GM23338 (cell line): ENCODE results near the gene C11orf65. TPM values are rescaled to one million over a fixed set of nuclear protein-coding genes. Genes with fewer than 3 reads are reported as not detected.

Source experiments
- ATAC-seq: fragments of 200-7000 bp; cut with Tn5 transposase; 3 replicates; pipeline ENCODE4 v1.9.1; 2020
- DNase-seq: peaks from one replicate; pipeline ENCODE4 v3.0.0-alpha.2; 2015; ENCODE audit warnings: low spot score
- H2AFZ ChIP-seq: fragments of 200-600 bp; sonication (generic); 2 replicates; pipeline ENCODE4 v1.8.0; 2016; ENCODE audit warnings: antibody characterized with exemption, mild to moderate bottlenecking, moderate library complexity
- H3F3A ChIP-seq: fragments of 200-600 bp; sonication (generic); replicated peaks from 2 replicates; pipeline ENCODE4 v1.8.0; 2017; ENCODE audit warnings: antibody characterized with exemption, mixed run types, low read depth
- H3K27ac ChIP-seq: fragments of 200-600 bp; sonication (generic); 2 replicates; pipeline ENCODE4 v1.6.1; 2016; ENCODE audit warnings: low read depth
- H3K27me3 ChIP-seq: fragments of 200-600 bp; sonication (generic); 2 replicates; pipeline ENCODE4 v1.8.0; 2016; ENCODE audit warnings: mild to moderate bottlenecking, mixed run types, moderate library complexity; ENCODE audit not compliant: insufficient read depth
- H3K36me3 ChIP-seq: fragments of 200-600 bp; sonication (generic); 2 replicates; pipeline ENCODE4 v1.8.0; 2016; ENCODE audit warnings: mild to moderate bottlenecking; ENCODE audit not compliant: insufficient read depth
- H3K4me1 ChIP-seq: fragments of 200-600 bp; sonication (generic); 2 replicates; pipeline ENCODE4 v1.8.0; 2016; ENCODE audit warnings: mild to moderate bottlenecking, moderate library complexity; ENCODE audit not compliant: insufficient read depth
- H3K4me2 ChIP-seq: fragments of 200-600 bp; sonication (generic); 2 replicates; pipeline ENCODE4 v1.7.1; 2017; ENCODE audit warnings: mixed run types
- H3K4me3 ChIP-seq: fragments of 200-600 bp; sonication (generic); 2 replicates; pipeline ENCODE4 v1.6.1; 2016; ENCODE audit warnings: mixed run types
- H3K79me2 ChIP-seq: fragments of 200-600 bp; sonication (generic); replicated peaks from 2 replicates; pipeline ENCODE4 v1.8.0; 2017; ENCODE audit warnings: mild to moderate bottlenecking; ENCODE audit not compliant: insufficient read depth
- H3K9me2 ChIP-seq: fragments of 200-600 bp; sonication (generic); 2 replicates; pipeline ENCODE4 v1.8.0; 2017; ENCODE audit not compliant: insufficient read depth
- H4K20me1 ChIP-seq: fragments of 200-600 bp; sonication (generic); replicated peaks from 2 replicates; pipeline ENCODE4 v1.8.0; 2017; ENCODE audit warnings: mild to moderate bottlenecking; ENCODE audit not compliant: insufficient read depth
- H3K27ac Mint-ChIP-seq: 2 replicates; pipeline ENCODE4 v1.8.0; 2020; ENCODE audit warnings: inconsistent platforms, mild to moderate bottlenecking, moderate library complexity, mixed read lengths
- H3K27me3 Mint-ChIP-seq: 3 replicates; pipeline ENCODE4 v1.8.0; 2022; ENCODE audit warnings: low read depth, mild to moderate bottlenecking, moderate library complexity, mixed read lengths, inconsistent platforms; ENCODE audit not compliant: insufficient read depth, poor library complexity
- H3K36me3 Mint-ChIP-seq: 3 replicates; pipeline ENCODE4 v1.8.0; 2021; ENCODE audit warnings: low read depth, mild to moderate bottlenecking, inconsistent platforms, moderate library complexity, mixed read lengths
- H3K4me1 Mint-ChIP-seq: 3 replicates; pipeline ENCODE4 v1.8.0; 2020; ENCODE audit warnings: mild to moderate bottlenecking, inconsistent platforms, mixed read lengths
- H3K4me3 Mint-ChIP-seq: 3 replicates; pipeline ENCODE4 v1.8.0; 2021; ENCODE audit warnings: moderate library complexity, mild to moderate bottlenecking, inconsistent platforms, mixed read lengths
- H3K9me3 Mint-ChIP-seq: 3 replicates; pipeline ENCODE4 v1.8.0; 2020; ENCODE audit warnings: moderate library complexity, mild to moderate bottlenecking, inconsistent platforms, mixed read lengths
- CREB1 ChIP-seq: fragments of 250-450 bp; sonication (Bioruptor Pico); IDR thresholded peaks from 2 replicates; pipeline ENCODE4 v1.5.0; 2020; ENCODE audit warnings: low read depth, mild to moderate bottlenecking, moderate library complexity
- EZH2 ChIP-seq: fragments of 200-600 bp; sonication (generic); IDR thresholded peaks from one replicate; pipeline ENCODE4 v1.8.0; 2017; ENCODE audit warnings: antibody characterized with exemption, mild to moderate bottlenecking, low read depth; ENCODE audit not compliant: unreplicated experiment
- EZH2phosphoT487 ChIP-seq: fragments of 200-600 bp; sonication (generic); IDR thresholded peaks from one replicate; pipeline ENCODE4 v1.8.1; 2018; ENCODE audit warnings: antibody characterized with exemption; ENCODE audit not compliant: unreplicated experiment
- JUNB ChIP-seq: IDR thresholded peaks from one replicate; pipeline ENCODE4 v1.6.1; 2016; ENCODE audit warnings: antibody characterized with exemption; ENCODE audit not compliant: unreplicated experiment
- NANOG ChIP-seq: IDR thresholded peaks from 2 replicates; pipeline ENCODE4 v1.6.1; 2016; ENCODE audit warnings: antibody characterized with exemption, borderline replicate concordance
- POLR2AphosphoS5 ChIP-seq: IDR thresholded peaks from 2 replicates; pipeline ENCODE4 v1.6.1; 2016; ENCODE audit warnings: antibody characterized with exemption, low read depth
- STAT1 ChIP-seq: IDR thresholded peaks from one replicate; pipeline ENCODE4 v1.6.1; 2016; ENCODE audit warnings: antibody characterized with exemption; ENCODE audit not compliant: unreplicated experiment
- ZNF114 ChIP-seq: fragments of 250-450 bp; sonication (Bioruptor Pico); IDR thresholded peaks from 2 replicates; pipeline ENCODE4 v1.5.0; 2020; ENCODE audit warnings: mild to moderate bottlenecking, moderate library complexity
- ZNF331 ChIP-seq: fragments of 250-450 bp; sonication (Bioruptor Pico); IDR thresholded peaks from 2 replicates; pipeline ENCODE4 v1.5.0; 2020; ENCODE audit warnings: low read depth, mild to moderate bottlenecking, moderate library complexity
- polyA plus RNA-seq: library from polyadenylated mRNA; unstranded; fragments of >200 nt; fragmentation: Nextera tagmentation; extraction: Ambion mirVana; gene quantifications from 2 replicates; pipeline ENCODE4 v1.2.1, GENCODE V29; 2016
- total RNA-seq: library from RNA; depleted of rRNA; stranded (reverse); fragments of >200 nt; shearing (Covaris generic); gene quantifications from 2 replicates; pipeline ENCODE4 v1.2.3, GENCODE V29; 2014
- TF ChIP-seq, protein P1 (sequence below): IDR thresholded peaks from 2 replicates; pipeline ENCODE4 v1.6.1; 2016; ENCODE audit warnings: antibody characterized with exemption
- TF ChIP-seq, protein P2 (sequence below): fragments of 250-450 bp; sonication (Bioruptor Pico); IDR thresholded peaks from 2 replicates; pipeline ENCODE4 v1.5.0; 2020; ENCODE audit warnings: mild to moderate bottlenecking, moderate library complexity
- TF ChIP-seq, protein P3 (sequence below), 2 experiments: fragments of 200-600 bp in 1 of 2; sonication (generic) in 1 of 2; conservative IDR thresholded peaks; 2 replicates each; pipeline versions ENCODE4 v1.5.1 to v1.6.1; 2016 to 2017; ENCODE audit warnings: antibody characterized with exemption in 2 of 2, low read depth in 2 of 2, mild to moderate bottlenecking in 2 of 2, moderate library complexity in 1 of 2
- TF ChIP-seq, protein P4 (sequence below): IDR thresholded peaks from one replicate; pipeline ENCODE4 v1.6.1; 2018; ENCODE audit warnings: antibody characterized with exemption; ENCODE audit not compliant: unreplicated experiment

C11orf65 gene
- total and polyA plus RNA-seq, 2 experiments from 2014 or later = 0.21 to 1.7 TPM

DNA sequence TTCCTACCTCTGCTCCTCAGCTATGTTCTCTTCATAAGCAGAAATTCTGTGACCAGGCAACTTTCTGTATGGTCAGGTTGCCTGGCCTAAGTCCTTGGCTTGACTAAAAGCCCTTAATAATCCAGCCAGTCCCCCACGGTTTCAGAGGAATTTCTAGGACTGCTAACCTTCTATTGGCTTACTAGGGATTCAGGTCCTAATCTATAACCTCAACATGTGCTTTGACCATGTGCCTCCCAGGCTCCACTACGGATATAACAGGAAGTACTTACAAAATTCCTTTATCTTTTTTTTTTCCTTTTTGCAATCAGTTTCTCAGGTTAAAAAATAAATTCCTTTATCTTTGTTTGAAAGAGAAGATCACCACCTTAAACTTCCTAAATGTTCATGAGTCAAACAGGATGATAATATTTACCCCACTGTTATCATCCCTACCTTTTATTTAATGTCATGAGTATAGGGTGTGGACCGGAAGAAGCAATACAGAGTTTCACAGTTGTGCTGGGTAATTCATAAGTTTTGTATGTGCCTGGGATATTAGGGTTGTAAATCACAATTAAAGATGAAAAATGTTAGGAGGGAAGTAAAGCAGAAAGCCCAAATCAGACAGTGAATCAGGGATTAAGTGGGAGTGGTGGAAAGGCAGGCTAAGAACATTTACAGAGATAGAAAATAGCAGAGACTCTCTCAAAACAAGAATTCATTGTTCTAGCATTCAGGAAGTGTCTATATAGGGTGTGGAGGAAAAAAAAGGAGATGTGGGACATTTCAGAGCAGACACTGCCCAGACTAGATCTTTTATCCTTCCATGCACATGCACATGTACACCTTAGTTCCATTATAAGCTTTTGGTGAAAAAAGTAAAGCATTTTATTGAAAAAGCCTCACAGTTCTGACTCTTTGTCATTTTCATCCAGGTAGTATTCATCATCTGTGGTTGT is 41.6 kb upstream of the C11orf65 start:
- no peaks in the 10 kb centered on the region for H3F3A ChIP-seq
- Mint-ChIP-seq H3K4me1 (no peaks in the 10 kb centered on the region), H3K9me3 (no peaks in the 10 kb centered on the region), H3K27ac (no peak overlapping the region), H3K27me3 (peaks cover 5% of the 10 kb centered on the region), H3K36me3 (peaks cover 9% of the 10 kb centered on the region), H3K4me3 (no peak overlapping the region)
- H3K9me2 ChIP-seq = peaks cover 8% of the 10 kb centered on the region; the same call in 1 of the 2 replicates
- ATAC-seq (no peak), DNase-seq (no peak)
- H3K79me2 ChIP-seq = no peaks in the 10 kb centered on the region
- no peak overlapping the region for H2AFZ ChIP-seq
- TF ChIP-seq, protein P1, sequence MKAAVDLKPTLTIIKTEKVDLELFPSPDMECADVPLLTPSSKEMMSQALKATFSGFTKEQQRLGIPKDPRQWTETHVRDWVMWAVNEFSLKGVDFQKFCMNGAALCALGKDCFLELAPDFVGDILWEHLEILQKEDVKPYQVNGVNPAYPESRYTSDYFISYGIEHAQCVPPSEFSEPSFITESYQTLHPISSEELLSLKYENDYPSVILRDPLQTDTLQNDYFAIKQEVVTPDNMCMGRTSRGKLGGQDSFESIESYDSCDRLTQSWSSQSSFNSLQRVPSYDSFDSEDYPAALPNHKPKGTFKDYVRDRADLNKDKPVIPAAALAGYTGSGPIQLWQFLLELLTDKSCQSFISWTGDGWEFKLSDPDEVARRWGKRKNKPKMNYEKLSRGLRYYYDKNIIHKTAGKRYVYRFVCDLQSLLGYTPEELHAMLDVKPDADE = no peak
- TF ChIP-seq JUNB = no peak
- no peak for TF ChIP-seq STAT1
- no peak for TF ChIP-seq NANOG
- TF ChIP-seq, protein P2, sequence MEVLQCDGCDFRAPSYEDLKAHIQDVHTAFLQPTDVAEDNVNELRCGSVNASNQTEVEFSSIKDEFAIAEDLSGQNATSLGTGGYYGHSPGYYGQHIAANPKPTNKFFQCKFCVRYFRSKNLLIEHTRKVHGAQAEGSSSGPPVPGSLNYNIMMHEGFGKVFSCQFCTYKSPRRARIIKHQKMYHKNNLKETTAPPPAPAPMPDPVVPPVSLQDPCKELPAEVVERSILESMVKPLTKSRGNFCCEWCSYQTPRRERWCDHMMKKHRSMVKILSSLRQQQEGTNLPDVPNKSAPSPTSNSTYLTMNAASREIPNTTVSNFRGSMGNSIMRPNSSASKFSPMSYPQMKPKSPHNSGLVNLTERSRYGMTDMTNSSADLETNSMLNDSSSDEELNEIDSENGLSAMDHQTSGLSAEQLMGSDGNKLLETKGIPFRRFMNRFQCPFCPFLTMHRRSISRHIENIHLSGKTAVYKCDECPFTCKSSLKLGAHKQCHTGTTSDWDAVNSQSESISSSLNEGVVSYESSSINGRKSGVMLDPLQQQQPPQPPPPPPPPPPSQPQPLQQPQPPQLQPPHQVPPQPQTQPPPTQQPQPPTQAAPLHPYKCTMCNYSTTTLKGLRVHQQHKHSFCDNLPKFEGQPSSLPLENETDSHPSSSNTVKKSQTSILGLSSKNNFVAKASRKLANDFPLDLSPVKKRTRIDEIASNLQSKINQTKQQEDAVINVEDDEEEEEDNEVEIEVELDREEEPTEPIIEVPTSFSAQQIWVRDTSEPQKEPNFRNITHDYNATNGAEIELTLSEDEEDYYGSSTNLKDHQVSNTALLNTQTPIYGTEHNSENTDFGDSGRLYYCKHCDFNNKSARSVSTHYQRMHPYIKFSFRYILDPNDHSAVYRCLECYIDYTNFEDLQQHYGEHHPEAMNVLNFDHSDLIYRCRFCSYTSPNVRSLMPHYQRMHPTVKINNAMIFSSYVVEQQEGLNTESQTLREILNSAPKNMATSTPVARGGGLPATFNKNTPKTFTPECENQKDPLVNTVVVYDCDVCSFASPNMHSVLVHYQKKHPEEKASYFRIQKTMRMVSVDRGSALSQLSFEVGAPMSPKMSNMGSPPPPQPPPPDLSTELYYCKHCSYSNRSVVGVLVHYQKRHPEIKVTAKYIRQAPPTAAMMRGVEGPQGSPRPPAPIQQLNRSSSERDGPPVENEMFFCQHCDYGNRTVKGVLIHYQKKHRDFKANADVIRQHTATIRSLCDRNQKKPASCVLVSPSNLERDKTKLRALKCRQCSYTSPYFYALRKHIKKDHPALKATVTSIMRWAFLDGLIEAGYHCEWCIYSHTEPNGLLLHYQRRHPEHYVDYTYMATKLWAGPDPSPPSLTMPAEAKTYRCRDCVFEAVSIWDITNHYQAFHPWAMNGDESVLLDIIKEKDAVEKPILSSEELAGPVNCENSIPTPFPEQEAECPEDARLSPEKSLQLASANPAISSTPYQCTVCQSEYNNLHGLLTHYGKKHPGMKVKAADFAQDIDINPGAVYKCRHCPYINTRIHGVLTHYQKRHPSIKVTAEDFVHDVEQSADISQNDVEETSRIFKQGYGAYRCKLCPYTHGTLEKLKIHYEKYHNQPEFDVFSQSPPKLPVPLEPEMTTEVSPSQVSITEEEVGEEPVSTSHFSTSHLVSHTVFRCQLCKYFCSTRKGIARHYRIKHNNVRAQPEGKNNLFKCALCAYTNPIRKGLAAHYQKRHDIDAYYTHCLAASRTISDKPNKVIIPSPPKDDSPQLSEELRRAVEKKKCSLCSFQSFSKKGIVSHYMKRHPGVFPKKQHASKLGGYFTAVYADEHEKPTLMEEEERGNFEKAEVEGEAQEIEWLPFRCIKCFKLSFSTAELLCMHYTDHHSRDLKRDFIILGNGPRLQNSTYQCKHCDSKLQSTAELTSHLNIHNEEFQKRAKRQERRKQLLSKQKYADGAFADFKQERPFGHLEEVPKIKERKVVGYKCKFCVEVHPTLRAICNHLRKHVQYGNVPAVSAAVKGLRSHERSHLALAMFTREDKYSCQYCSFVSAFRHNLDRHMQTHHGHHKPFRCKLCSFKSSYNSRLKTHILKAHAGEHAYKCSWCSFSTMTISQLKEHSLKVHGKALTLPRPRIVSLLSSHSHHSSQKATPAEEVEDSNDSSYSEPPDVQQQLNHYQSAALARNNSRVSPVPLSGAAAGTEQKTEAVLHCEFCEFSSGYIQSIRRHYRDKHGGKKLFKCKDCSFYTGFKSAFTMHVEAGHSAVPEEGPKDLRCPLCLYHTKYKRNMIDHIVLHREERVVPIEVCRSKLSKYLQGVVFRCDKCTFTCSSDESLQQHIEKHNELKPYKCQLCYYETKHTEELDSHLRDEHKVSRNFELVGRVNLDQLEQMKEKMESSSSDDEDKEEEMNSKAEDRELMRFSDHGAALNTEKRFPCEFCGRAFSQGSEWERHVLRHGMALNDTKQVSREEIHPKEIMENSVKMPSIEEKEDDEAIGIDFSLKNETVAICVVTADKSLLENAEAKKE = no peak
- TF ChIP-seq EZH2 = no peak
- no peak for TF ChIP-seq EZH2phosphoT487
- no peak for TF ChIP-seq ZNF331 (CRISPR knock-in tag)
- no peak for TF ChIP-seq ZNF114 (CRISPR knock-in tag)
- TF ChIP-seq CREB1 (CRISPR knock-in tag) = no peak
- TF ChIP-seq, protein P3, sequence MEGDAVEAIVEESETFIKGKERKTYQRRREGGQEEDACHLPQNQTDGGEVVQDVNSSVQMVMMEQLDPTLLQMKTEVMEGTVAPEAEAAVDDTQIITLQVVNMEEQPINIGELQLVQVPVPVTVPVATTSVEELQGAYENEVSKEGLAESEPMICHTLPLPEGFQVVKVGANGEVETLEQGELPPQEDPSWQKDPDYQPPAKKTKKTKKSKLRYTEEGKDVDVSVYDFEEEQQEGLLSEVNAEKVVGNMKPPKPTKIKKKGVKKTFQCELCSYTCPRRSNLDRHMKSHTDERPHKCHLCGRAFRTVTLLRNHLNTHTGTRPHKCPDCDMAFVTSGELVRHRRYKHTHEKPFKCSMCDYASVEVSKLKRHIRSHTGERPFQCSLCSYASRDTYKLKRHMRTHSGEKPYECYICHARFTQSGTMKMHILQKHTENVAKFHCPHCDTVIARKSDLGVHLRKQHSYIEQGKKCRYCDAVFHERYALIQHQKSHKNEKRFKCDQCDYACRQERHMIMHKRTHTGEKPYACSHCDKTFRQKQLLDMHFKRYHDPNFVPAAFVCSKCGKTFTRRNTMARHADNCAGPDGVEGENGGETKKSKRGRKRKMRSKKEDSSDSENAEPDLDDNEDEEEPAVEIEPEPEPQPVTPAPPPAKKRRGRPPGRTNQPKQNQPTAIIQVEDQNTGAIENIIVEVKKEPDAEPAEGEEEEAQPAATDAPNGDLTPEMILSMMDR (conservative IDR thresholded peaks at IDR 0.05; ENCODE audit: low read depth in 2 of 2) = no peak
- no peak for TF ChIP-seq POLR2AphosphoS5
- TF ChIP-seq, protein P4, sequence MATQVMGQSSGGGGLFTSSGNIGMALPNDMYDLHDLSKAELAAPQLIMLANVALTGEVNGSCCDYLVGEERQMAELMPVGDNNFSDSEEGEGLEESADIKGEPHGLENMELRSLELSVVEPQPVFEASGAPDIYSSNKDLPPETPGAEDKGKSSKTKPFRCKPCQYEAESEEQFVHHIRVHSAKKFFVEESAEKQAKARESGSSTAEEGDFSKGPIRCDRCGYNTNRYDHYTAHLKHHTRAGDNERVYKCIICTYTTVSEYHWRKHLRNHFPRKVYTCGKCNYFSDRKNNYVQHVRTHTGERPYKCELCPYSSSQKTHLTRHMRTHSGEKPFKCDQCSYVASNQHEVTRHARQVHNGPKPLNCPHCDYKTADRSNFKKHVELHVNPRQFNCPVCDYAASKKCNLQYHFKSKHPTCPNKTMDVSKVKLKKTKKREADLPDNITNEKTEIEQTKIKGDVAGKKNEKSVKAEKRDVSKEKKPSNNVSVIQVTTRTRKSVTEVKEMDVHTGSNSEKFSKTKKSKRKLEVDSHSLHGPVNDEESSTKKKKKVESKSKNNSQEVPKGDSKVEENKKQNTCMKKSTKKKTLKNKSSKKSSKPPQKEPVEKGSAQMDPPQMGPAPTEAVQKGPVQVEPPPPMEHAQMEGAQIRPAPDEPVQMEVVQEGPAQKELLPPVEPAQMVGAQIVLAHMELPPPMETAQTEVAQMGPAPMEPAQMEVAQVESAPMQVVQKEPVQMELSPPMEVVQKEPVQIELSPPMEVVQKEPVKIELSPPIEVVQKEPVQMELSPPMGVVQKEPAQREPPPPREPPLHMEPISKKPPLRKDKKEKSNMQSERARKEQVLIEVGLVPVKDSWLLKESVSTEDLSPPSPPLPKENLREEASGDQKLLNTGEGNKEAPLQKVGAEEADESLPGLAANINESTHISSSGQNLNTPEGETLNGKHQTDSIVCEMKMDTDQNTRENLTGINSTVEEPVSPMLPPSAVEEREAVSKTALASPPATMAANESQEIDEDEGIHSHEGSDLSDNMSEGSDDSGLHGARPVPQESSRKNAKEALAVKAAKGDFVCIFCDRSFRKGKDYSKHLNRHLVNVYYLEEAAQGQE = no peak
- H4K20me1 ChIP-seq = no peaks in the 10 kb centered on the region
- H3K4me2 ChIP-seq = no peak overlapping the region
- H3K27ac ChIP-seq = no peak overlapping the region
- H3K27me3 ChIP-seq = no peaks in the 10 kb centered on the region
- H3K4me3 ChIP-seq = no peak overlapping the region
- peaks cover 14% of the 10 kb centered on the region; the same call in 1 of the 2 replicates for H3K36me3 ChIP-seq
- H3K4me1 ChIP-seq = no peaks in the 10 kb centered on the region
